Fibroblast of villous mesenchyme (primary cell): Measurements from ENCODE around the gene VPS13D. TPM values are rescaled to one million over a fixed set of nuclear protein-coding genes. Genes with fewer than 3 reads are reported as not detected.

ENCODE experiments used
- DNase-seq: peaks from one replicate; pipeline ENCODE4 v3.0.0-alpha.2; 2010; ENCODE audit warnings: low read depth
- H3K4me3 ChIP-seq: 2 replicates; pipeline ENCODE4 v1.5.1; 2011; ENCODE audit warnings: low read depth, mild to moderate bottlenecking, low read length
- total RNA-seq: library from RNA; depleted of rRNA; stranded (reverse); fragments of >200 nt; gene quantifications from 2 replicates; pipeline ENCODE4 v1.2.3, GENCODE V29; 2012
- TF ChIP-seq, protein P1 (sequence below): IDR thresholded peaks from 2 replicates; pipeline ENCODE4 v1.5.1; 2012; ENCODE audit warnings: low read depth, mild to moderate bottlenecking, low read length; ENCODE audit not compliant: insufficient read depth

The VPS13D gene
- total RNA-seq, 1 donor: 55.3 TPM

DNA sequence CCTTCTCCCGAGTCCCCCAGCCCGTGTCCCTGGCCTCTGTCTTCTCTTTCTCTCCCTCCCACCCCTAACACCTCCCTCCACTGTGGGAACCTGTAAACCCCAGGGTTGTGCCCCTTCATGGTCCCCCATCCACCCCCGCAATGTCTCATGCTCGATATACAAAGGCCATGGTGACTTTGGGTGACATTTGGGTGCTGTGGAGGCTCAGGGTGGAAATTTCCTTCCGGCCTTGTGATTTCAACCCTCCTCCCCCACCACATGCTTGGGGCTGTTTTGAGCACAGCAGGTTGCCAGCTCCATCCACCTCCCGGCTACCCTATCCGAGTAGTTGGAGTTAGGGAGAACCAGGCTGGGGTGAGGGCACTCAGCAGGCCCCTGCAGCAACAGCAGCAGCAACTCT lies 25.7 kb upstream of the VPS13D start:
- no peak overlapping the region for H3K4me3 ChIP-seq
- DNase-seq: no peak
- TF ChIP-seq, protein P1, sequence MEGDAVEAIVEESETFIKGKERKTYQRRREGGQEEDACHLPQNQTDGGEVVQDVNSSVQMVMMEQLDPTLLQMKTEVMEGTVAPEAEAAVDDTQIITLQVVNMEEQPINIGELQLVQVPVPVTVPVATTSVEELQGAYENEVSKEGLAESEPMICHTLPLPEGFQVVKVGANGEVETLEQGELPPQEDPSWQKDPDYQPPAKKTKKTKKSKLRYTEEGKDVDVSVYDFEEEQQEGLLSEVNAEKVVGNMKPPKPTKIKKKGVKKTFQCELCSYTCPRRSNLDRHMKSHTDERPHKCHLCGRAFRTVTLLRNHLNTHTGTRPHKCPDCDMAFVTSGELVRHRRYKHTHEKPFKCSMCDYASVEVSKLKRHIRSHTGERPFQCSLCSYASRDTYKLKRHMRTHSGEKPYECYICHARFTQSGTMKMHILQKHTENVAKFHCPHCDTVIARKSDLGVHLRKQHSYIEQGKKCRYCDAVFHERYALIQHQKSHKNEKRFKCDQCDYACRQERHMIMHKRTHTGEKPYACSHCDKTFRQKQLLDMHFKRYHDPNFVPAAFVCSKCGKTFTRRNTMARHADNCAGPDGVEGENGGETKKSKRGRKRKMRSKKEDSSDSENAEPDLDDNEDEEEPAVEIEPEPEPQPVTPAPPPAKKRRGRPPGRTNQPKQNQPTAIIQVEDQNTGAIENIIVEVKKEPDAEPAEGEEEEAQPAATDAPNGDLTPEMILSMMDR: no peak

GRCh38 chr1:12204754-12205658 lies 24.8 kb upstream of the VPS13D start:
- TF ChIP-seq, protein P1: no peak
- no peak overlapping the region for H3K4me3 ChIP-seq
- no peak for DNase-seq

DNA sequence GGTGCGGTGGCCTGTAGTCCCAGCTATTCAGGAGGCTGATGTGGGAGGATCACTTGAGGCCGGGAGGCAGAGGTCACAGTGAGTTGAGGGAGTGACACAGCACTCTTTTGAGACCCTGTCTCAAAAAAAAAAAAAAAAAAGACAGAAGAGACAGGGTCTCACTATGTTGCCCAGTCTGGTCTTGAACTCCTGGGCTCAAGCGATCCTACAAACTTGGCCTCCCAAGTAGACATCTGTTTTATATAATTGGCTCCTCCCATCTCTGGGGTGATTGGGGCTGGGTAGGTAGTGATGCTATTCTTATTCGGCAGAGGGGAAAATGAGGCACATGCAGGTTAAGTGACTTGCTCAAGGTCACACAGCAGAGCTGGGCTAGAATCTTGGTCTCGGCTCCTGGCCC lies 23.6 kb upstream of the VPS13D start:
- H3K4me3 ChIP-seq: no peak overlapping the region
- TF ChIP-seq, protein P1: no peak
- no peak for DNase-seq

DNA sequence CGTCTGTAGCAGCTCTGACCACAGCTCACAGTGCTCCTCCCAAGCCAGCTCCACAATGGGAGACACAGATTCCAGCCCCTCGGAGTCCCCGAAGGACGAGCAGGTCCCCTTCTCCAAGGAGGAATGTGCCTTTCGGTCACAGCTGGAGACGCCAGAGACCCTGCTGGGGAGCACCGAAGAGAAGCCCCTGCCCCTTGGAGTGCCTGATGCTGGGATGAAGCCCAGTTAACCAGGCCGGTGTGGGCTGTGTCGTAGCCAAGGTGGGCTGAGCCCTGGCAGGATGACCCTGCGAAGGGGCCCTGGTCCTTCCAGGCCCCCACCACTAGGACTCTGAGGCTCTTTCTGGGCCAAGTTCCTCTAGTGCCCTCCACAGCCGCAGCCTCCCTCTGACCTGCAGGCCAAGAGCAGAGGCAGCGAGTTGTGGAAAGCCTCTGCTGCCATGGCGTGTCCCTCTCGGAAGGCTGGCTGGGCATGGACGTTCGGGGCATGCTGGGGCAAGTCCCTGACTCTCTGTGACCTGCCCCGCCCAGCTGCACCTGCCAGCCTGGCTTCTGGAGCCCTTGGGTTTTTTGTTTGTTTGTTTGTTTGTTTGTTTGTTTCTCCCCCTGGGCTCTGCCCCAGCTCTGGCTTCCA lies 22.9 kb upstream of the VPS13D start:
- DNase-seq: no peak
- TF ChIP-seq, protein P1: no peak
- H3K4me3 ChIP-seq: no peak overlapping the region

DNA sequence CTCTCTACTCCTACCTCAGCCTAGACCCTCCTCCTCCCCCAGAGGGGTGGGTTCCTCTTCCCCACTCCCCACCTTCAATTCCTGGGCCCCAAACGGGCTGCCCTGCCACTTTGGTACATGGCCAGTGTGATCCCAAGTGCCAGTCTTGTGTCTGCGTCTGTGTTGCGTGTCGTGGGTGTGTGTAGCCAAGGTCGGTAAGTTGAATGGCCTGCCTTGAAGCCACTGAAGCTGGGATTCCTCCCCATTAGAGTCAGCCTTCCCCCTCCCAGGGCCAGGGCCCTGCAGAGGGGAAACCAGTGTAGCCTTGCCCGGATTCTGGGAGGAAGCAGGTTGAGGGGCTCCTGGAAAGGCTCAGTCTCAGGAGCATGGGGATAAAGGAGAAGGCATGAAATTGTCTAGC lies 21.6 kb upstream of the VPS13D start:
- H3K4me3 ChIP-seq: no peak overlapping the region
- DNase-seq: no peak
- TF ChIP-seq, protein P1: no peak

GRCh38 chr1:12208764-12209494 lies 20.9 kb upstream of the VPS13D start:
- DNase-seq: peak; percentile 76
- no peak overlapping the region for H3K4me3 ChIP-seq
- TF ChIP-seq, protein P1: peak; percentile 90
